B cell (primary cell): Measurements from ENCODE around the gene HCN4. TPM values are rescaled to one million over a fixed set of nuclear protein-coding genes. Genes with fewer than 3 reads are reported as not detected.

Experiments
- ATAC-seq: fragments of 200-7000 bp; cut with Tn5 transposase; one replicate; pipeline ENCODE4 v1.10.0; 2021; ENCODE audit warnings: low read depth, mild to moderate bottlenecking, moderate number of reproducible peaks, moderate library complexity
- CTCF ChIA-PET: fragments of 350-600 bp; sonication (Branson Sonifier 250); formaldehyde crosslinking; loops from one replicate; lab custom pipeline; 2021; ENCODE audit warnings: antibody characterized with exemption, inconsistent platforms; lab: Charles Lee
- POLR2A ChIA-PET: fragments of 350-600 bp; sonication (Branson Sonifier 250); formaldehyde crosslinking; loops from one replicate; lab custom pipeline; 2021; ENCODE audit warnings: antibody characterized with exemption; lab: Charles Lee
- DNase-seq: peaks from one replicate; pipeline ENCODE4 v3.0.0; 2013
- H2AFZ ChIP-seq: 2 replicates; pipeline ENCODE4 v1.6.1; 2012; ENCODE audit warnings: mild to moderate bottlenecking, low read depth, low read length; ENCODE audit not compliant: insufficient read depth, poor library complexity, severe bottlenecking
- H3K27ac ChIP-seq, 2 donors: 1 replicate in 1 of 2; 2 replicates in 1 of 2; pipeline ENCODE4 v1.5.1; 2012 to 2013; ENCODE audit warnings: low read length in 2 of 2, mild to moderate bottlenecking in 2 of 2, moderate library complexity in 1 of 2
- H3K27me3 ChIP-seq, 4 experiments: fragments of 200-600 bp in 1 of 4; sonication (generic) in 1 of 4; replicated peaks in 1 of 4; 1 replicate in 2 of 4; 2 replicates in 2 of 4; pipeline versions ENCODE4 v1.6.1 to v1.7.0; 2013 to 2016; ENCODE audit warnings: low read length in 3 of 4, mild to moderate bottlenecking in 2 of 4, mixed read lengths in 1 of 4, moderate library complexity in 1 of 4; ENCODE audit not compliant: insufficient read depth in 4 of 4, control insufficient read depth in 3 of 4; ENCODE audit errors: control extremely low read depth in 1 of 4
- H3K36me3 ChIP-seq, 2 experiments: replicated peaks in 1 of 2; 1 replicate in 1 of 2; 2 replicates in 1 of 2; pipeline versions ENCODE4 v1.6.1 to v1.7.1; 2013; ENCODE audit warnings: low read length in 1 of 2; ENCODE audit not compliant: insufficient read depth in 2 of 2, control insufficient read depth in 1 of 2; ENCODE audit errors: control extremely low read depth in 1 of 2, extremely low read depth in 1 of 2
- H3K4me1 ChIP-seq, 2 donors: fragments of 200-600 bp in 1 of 2; sonication (generic) in 1 of 2; 1 replicate in 1 of 2; 2 replicates in 1 of 2; pipeline versions ENCODE4 v1.5.1 to v1.6.1; 2013 to 2017; ENCODE audit warnings: low read length in 2 of 2; ENCODE audit not compliant: control insufficient read depth in 2 of 2, insufficient read depth in 2 of 2
- H3K4me2 ChIP-seq: replicated peaks from 2 replicates; pipeline ENCODE3; 2012; ENCODE audit warnings: mild to moderate bottlenecking, low read depth, low read length; ENCODE audit not compliant: poor library complexity, severe bottlenecking
- H3K4me3 ChIP-seq, 5 experiments: fragments of 200-600 bp in 1 of 5; sonication (generic) in 1 of 5; 1 replicate in 3 of 5; 2 replicates in 2 of 5; pipeline versions ENCODE4 v1.5.1 to v1.7.0; 2011 to 2016; ENCODE audit warnings: low read length in 4 of 5, mild to moderate bottlenecking in 4 of 5, low read depth in 2 of 5, control low read depth in 1 of 5, moderate library complexity in 1 of 5; ENCODE audit not compliant: insufficient read depth in 1 of 5; ENCODE audit errors: control extremely low read depth in 1 of 5, extremely low read depth in 1 of 5
- H3K79me2 ChIP-seq: fragments of 200-600 bp; sonication (generic); one replicate; pipeline ENCODE4 v1.6.0; 2016; ENCODE audit warnings: low read length; ENCODE audit not compliant: control insufficient read depth, insufficient read depth
- H3K9ac ChIP-seq: fragments of 200-600 bp; sonication (generic); 2 replicates; pipeline ENCODE4 v1.6.1; 2017; ENCODE audit warnings: mild to moderate bottlenecking, low read length, moderate library complexity
- H3K9me3 ChIP-seq, 3 donors: one replicate each; pipeline versions ENCODE4 v1.6.1 to v1.7.1; 2013; ENCODE audit warnings: low read length in 2 of 3; ENCODE audit not compliant: control insufficient read depth in 2 of 3, insufficient read depth in 1 of 3; ENCODE audit errors: control extremely low read depth in 1 of 3
- H4K20me1 ChIP-seq: 2 replicates; pipeline ENCODE4 v1.6.0; 2012; ENCODE audit warnings: mild to moderate bottlenecking, low read length; ENCODE audit not compliant: insufficient read depth, control insufficient read depth, poor library complexity, severe bottlenecking
- H3K27ac Mint-ChIP-seq: one replicate; pipeline ENCODE4 v1.8.0; 2021; ENCODE audit warnings: mixed read lengths
- H3K27me3 Mint-ChIP-seq: one replicate; pipeline ENCODE4 v1.8.0; 2021; ENCODE audit warnings: mixed read lengths
- H3K4me1 Mint-ChIP-seq: one replicate; pipeline ENCODE4 v1.8.0; 2021; ENCODE audit warnings: mixed read lengths
- H3K4me3 Mint-ChIP-seq: one replicate; pipeline ENCODE4 v1.8.0; 2021; ENCODE audit warnings: mixed read lengths
- H3K9me3 Mint-ChIP-seq: one replicate; pipeline ENCODE4 v1.8.0; 2022; ENCODE audit warnings: mixed read lengths; ENCODE audit not compliant: insufficient read depth
- CTCF ChIP-seq: fragments of 200-600 bp; IDR thresholded peaks from one replicate; pipeline ENCODE4 v1.8.0; 2022; ENCODE audit warnings: antibody characterized with exemption, mild to moderate bottlenecking
- EZH2 ChIP-seq: IDR thresholded peaks from 2 replicates; pipeline ENCODE4 v1.6.1; 2012; ENCODE audit warnings: borderline replicate concordance, low read depth, mild to moderate bottlenecking, moderate library complexity, low read length; ENCODE audit not compliant: insufficient read depth, poor library complexity, severe bottlenecking
- WGBS: methylation state at CpG from one replicate; pipeline ENCODE4 v1.1.5; 2013; ENCODE audit warnings: missing lambda C conversion rate; ENCODE audit not compliant: insufficient coverage; 5-methylcytosine and 5-hydroxymethylcytosine counted together
- intact Hi-C: fragments of 100-400 bp; cut with micrococcal nuclease; formaldehyde crosslinking; loops from one replicate; pipeline ENCODE4 v1.10.0; 2022
- polyA plus RNA-seq: library from polyadenylated mRNA; depleted of rRNA; stranded (reverse); fragments of >200 nt; gene quantifications from 2 replicates; pipeline ENCODE4 v1.2.3, GENCODE V29; 2012
- total RNA-seq, 2 donors: library from RNA; stranded (reverse); fragments of 120-200 nt in 1 of 2; gene quantifications; 1 replicate in 1 of 2; 2 replicates in 1 of 2; pipeline versions ENCODE4 v1.2.3 to v1.2.4, GENCODE V29; 2013 to 2022

HCN4 gene
- total and polyA plus RNA-seq, 2 donors (not counting 1 experiment from before 2014, with no cell fraction given): not detected

- H3K4me1 ChIP-seq: no peaks in the 10 kb centered on the region
- H3K4me2 ChIP-seq: no peak overlapping the region
- no peak overlapping the region for H3K4me3 Mint-ChIP-seq
- no peak overlapping the region for H3K27ac ChIP-seq
- WGBS: 5% methylated on average over 90 of the region's 90 CpGs
- no peak overlapping the region for H3K4me3 ChIP-seq
- TF ChIP-seq CTCF (no peak), EZH2 (no peak)
- no peaks in the 10 kb centered on the region for H3K9me3 Mint-ChIP-seq
- H3K9ac ChIP-seq: no peak overlapping the region
- H3K79me2 ChIP-seq: no peaks in the 10 kb centered on the region
- H3K27ac Mint-ChIP-seq: no peak overlapping the region
- POLR2A ChIA-PET: no interaction called here
- peaks cover 50% of the 10 kb centered on the region for H3K27me3 Mint-ChIP-seq
- CTCF ChIA-PET: no interaction called here
- no peaks in the 10 kb centered on the region for H3K9me3 ChIP-seq
- no peaks in the 10 kb centered on the region for H4K20me1 ChIP-seq
- no peak overlapping the region for H2AFZ ChIP-seq
- intact Hi-C loops: no loop called here
- ATAC-seq: no peak
- H3K4me1 Mint-ChIP-seq: no peaks in the 10 kb centered on the region
- DNase-seq: no peak
- no peaks in the 10 kb centered on the region for H3K36me3 ChIP-seq
- peaks cover 0 to 32% (median 5%) of the 10 kb centered on the region in 4 experiments for H3K27me3 ChIP-seq
Measured at GRCh38 chr15:73367624-73368300, 996 bp downstream of the HCN4 start.

- Histone ChIP-seq H3K36me3 (no peaks in the 10 kb centered on the region), H2AFZ (no peak overlapping the region), H3K79me2 (no peaks in the 10 kb centered on the region), H3K9ac (no peak overlapping the region), H3K4me3 (no peak overlapping the region), H3K4me2 (no peak overlapping the region), H4K20me1 (no peaks in the 10 kb centered on the region), H3K4me1 (no peaks in the 10 kb centered on the region), H3K9me3 (no peaks in the 10 kb centered on the region), H3K27ac (no peak overlapping the region), H3K27me3 (peaks cover 0 to 32% (median 5%) of the 10 kb centered on the region in 4 experiments)
- Mint-ChIP-seq H3K9me3 (no peaks in the 10 kb centered on the region), H3K27ac (no peak overlapping the region), H3K4me1 (no peaks in the 10 kb centered on the region), H3K27me3 (peaks cover 48% of the 10 kb centered on the region), H3K4me3 (no peak overlapping the region)
- DNase-seq (no peak), ATAC-seq (no peak)
- ChIA-PET CTCF (no interaction called here), POLR2A (no interaction called here)
- intact Hi-C loops: no loop called here
- TF ChIP-seq EZH2 (no peak), CTCF (no peak)
- 24% methylated on average over 27 of the region's 28 CpGs for WGBS
Measured at GRCh38 chr15:73366766-73367623, 1.8 kb downstream of the HCN4 start.
